Measurements from ENCODE around the gene CUL7.

Gene CUL7

GRCh38 chr6:43097098-43097489, 43.4 kb upstream of the CUL7 start:
- Histone ChIP-seq H3F3A (ENCODE audit: low read depth) (no peaks in the 10 kb centered on the region), H3K4me3 (ENCODE audit: low read length, poor library complexity, severe bottlenecking) (no peak overlapping the region), H4K20me1 (ENCODE audit: insufficient read depth, low read length, poor library complexity, severe bottlenecking) (peaks cover 6% of the 10 kb centered on the region), H3K9me2 (replicated peaks; ENCODE audit: low read depth, low read length) (no peaks in the 10 kb centered on the region), H3K9ac (ENCODE audit: low read depth, low read length, poor library complexity, severe bottlenecking) (no peak overlapping the region), H3K27me3 (ENCODE audit: insufficient read depth, low read length, poor library complexity, severe bottlenecking) (no peaks in the 10 kb centered on the region), H2AFZ (ENCODE audit: low read length) (no peak overlapping the region), H3K36me3 (ENCODE audit: insufficient read depth, low read length) (no peaks in the 10 kb centered on the region), H3K4me2 (ENCODE audit: low read depth, low read length, poor library complexity, severe bottlenecking) (no peak overlapping the region), H3K9me3 (ENCODE audit: insufficient read depth, low read depth, low read length) (no peaks in the 10 kb centered on the region), H3K79me2 (ENCODE audit: insufficient read depth, low read length) (peaks cover 64% of the 10 kb centered on the region), H3K4me1 (ENCODE audit: insufficient read depth, low read length, poor library complexity, severe bottlenecking) (peaks cover 21% of the 10 kb centered on the region)
- no peak for TF ChIP-seq CTCF (conservative IDR thresholded peaks at IDR 0.05; ENCODE audit: low read length)
- TF ChIP-seq EZH2phosphoT487 (IDR thresholded peaks at IDR 0.05; ENCODE audit: borderline replicate concordance), result no peak

GRCh38 chr6:43096451-43097097, 42.9 kb upstream of the CUL7 start:
- Histone ChIP-seq H3F3A (ENCODE audit: low read depth) (no peaks in the 10 kb centered on the region), H3K4me1 (ENCODE audit: insufficient read depth, low read length, poor library complexity, severe bottlenecking) (peaks cover 21% of the 10 kb centered on the region), H3K9ac (ENCODE audit: low read depth, low read length, poor library complexity, severe bottlenecking) (no peak overlapping the region), H3K4me2 (ENCODE audit: low read depth, low read length, poor library complexity, severe bottlenecking) (no peak overlapping the region), H3K4me3 (ENCODE audit: low read length, poor library complexity, severe bottlenecking) (no peak overlapping the region), H2AFZ (ENCODE audit: low read length) (no peak overlapping the region), H3K36me3 (ENCODE audit: insufficient read depth, low read length) (no peaks in the 10 kb centered on the region), H3K27me3 (ENCODE audit: insufficient read depth, low read length, poor library complexity, severe bottlenecking) (no peaks in the 10 kb centered on the region), H3K9me2 (replicated peaks; ENCODE audit: low read depth, low read length) (no peaks in the 10 kb centered on the region), H4K20me1 (ENCODE audit: insufficient read depth, low read length, poor library complexity, severe bottlenecking) (peaks cover 6% of the 10 kb centered on the region), H3K79me2 (ENCODE audit: insufficient read depth, low read length) (peaks cover 65% of the 10 kb centered on the region), H3K9me3 (ENCODE audit: insufficient read depth, low read depth, low read length) (no peaks in the 10 kb centered on the region)
- TF ChIP-seq CTCF (conservative IDR thresholded peaks at IDR 0.05; ENCODE audit: low read length) (no peak), EZH2phosphoT487 (IDR thresholded peaks at IDR 0.05; ENCODE audit: borderline replicate concordance) (no peak)

GRCh38 chr6:43095939-43096338, 42.3 kb upstream of the CUL7 start:
- H3K9ac ChIP-seq (ENCODE audit: low read depth, low read length, poor library complexity, severe bottlenecking), result no peak overlapping the region
- H2AFZ ChIP-seq (ENCODE audit: low read length), result no peak overlapping the region
- no peaks in the 10 kb centered on the region for H3K27me3 ChIP-seq (ENCODE audit: insufficient read depth, low read length, poor library complexity, severe bottlenecking)
- H3K4me1 ChIP-seq (ENCODE audit: insufficient read depth, low read length, poor library complexity, severe bottlenecking), result peaks cover 21% of the 10 kb centered on the region
- no peaks in the 10 kb centered on the region for H3K9me2 ChIP-seq (replicated peaks; ENCODE audit: low read depth, low read length)
- H3F3A ChIP-seq (ENCODE audit: low read depth), result no peaks in the 10 kb centered on the region
- H3K4me3 ChIP-seq (ENCODE audit: low read length, poor library complexity, severe bottlenecking), result no peak overlapping the region
- no peak overlapping the region for H3K4me2 ChIP-seq (ENCODE audit: low read depth, low read length, poor library complexity, severe bottlenecking)
- TF ChIP-seq EZH2phosphoT487 (IDR thresholded peaks at IDR 0.05; ENCODE audit: borderline replicate concordance) (no peak), CTCF (conservative IDR thresholded peaks at IDR 0.05; ENCODE audit: low read length) (no peak)
- no peaks in the 10 kb centered on the region for H3K9me3 ChIP-seq (ENCODE audit: insufficient read depth, low read depth, low read length)
- peaks cover 70% of the 10 kb centered on the region for H3K79me2 ChIP-seq (ENCODE audit: insufficient read depth, low read length)
- no peaks in the 10 kb centered on the region for H3K36me3 ChIP-seq (ENCODE audit: insufficient read depth, low read length)
- peaks cover 6% of the 10 kb centered on the region for H4K20me1 ChIP-seq (ENCODE audit: insufficient read depth, low read length, poor library complexity, severe bottlenecking)
